Stomach smooth muscle (tissue), 2 donors: ENCODE data around the gene SPATA9.

Experiments
- H3K27ac ChIP-seq: one replicate; pipeline ENCODE4 v1.7.0; 2013; ENCODE audit warnings: mild to moderate bottlenecking, low read length, inconsistent platforms
- H3K27me3 ChIP-seq, 2 donors: one replicate each; pipeline ENCODE4 v1.7.0; 2013; ENCODE audit warnings: low read length in 2 of 2; ENCODE audit not compliant: insufficient read depth in 2 of 2, control insufficient read depth in 1 of 2
- H3K36me3 ChIP-seq, 2 donors: one replicate each; pipeline ENCODE4 v1.7.0; 2013; ENCODE audit warnings: low read length in 2 of 2; ENCODE audit not compliant: control insufficient read depth in 2 of 2, insufficient read depth in 2 of 2
- H3K4me1 ChIP-seq: one replicate; pipeline ENCODE4 v1.7.0; 2013; ENCODE audit warnings: low read length; ENCODE audit not compliant: control insufficient read depth, insufficient read depth
- H3K4me3 ChIP-seq, 2 donors: one replicate each; pipeline ENCODE4 v1.7.0; 2013; ENCODE audit warnings: low read length in 2 of 2
- H3K9ac ChIP-seq, 2 donors: one replicate each; pipeline ENCODE4 v1.7.0; 2013; ENCODE audit warnings: low read length in 2 of 2, mild to moderate bottlenecking in 1 of 2
- H3K9me3 ChIP-seq, 2 donors: one replicate each; pipeline ENCODE4 v1.7.0; 2013; ENCODE audit warnings: low read length in 2 of 2; ENCODE audit not compliant: control insufficient read depth in 2 of 2
- donor health status: healthy.
- donor health status: Pancreatic carcinoma.

The SPATA9 gene

GRCh38 chr5:95613514-95613913, 69.3 kb downstream of the SPATA9 start:
- H3K9ac ChIP-seq, result no peak overlapping the region
- no peak overlapping the region for H3K27ac ChIP-seq
- no peaks in the 10 kb centered on the region for H3K36me3 ChIP-seq
- peaks cover 0 to 4% of the 10 kb centered on the region in 2 donors for H3K27me3 ChIP-seq
- H3K9me3 ChIP-seq, result peaks cover 0 to 7% of the 10 kb centered on the region in 2 donors
- H3K4me3 ChIP-seq, result no peak overlapping the region
- H3K4me1 ChIP-seq, result no peaks in the 10 kb centered on the region

GRCh38 chr5:95611396-95611795, 71.4 kb downstream of the SPATA9 start:
- no peak overlapping the region for H3K9ac ChIP-seq
- no peaks in the 10 kb centered on the region for H3K4me1 ChIP-seq
- H3K27ac ChIP-seq, result no peak overlapping the region
- H3K9me3 ChIP-seq, result peaks cover 0 to 7% of the 10 kb centered on the region in 2 donors
- no peaks in the 10 kb centered on the region for H3K27me3 ChIP-seq
- no peak overlapping the region for H3K4me3 ChIP-seq
- no peaks in the 10 kb centered on the region for H3K36me3 ChIP-seq

GRCh38 chr5:95610546-95610945, 72.2 kb downstream of the SPATA9 start:
- no peak overlapping the region for H3K27ac ChIP-seq
- H3K36me3 ChIP-seq, result no peaks in the 10 kb centered on the region
- H3K9me3 ChIP-seq, result peaks cover 0 to 7% of the 10 kb centered on the region in 2 donors
- H3K9ac ChIP-seq, result no peak overlapping the region
- H3K4me3 ChIP-seq, result no peak overlapping the region
- no peaks in the 10 kb centered on the region for H3K27me3 ChIP-seq
- no peaks in the 10 kb centered on the region for H3K4me1 ChIP-seq

- peaks cover 0 to 7% of the 10 kb centered on the region in 2 donors for H3K9me3 ChIP-seq
- H3K9ac ChIP-seq, result no peak overlapping the region
- H3K27ac ChIP-seq, result no peak overlapping the region
- no peaks in the 10 kb centered on the region for H3K36me3 ChIP-seq
- no peaks in the 10 kb centered on the region for H3K27me3 ChIP-seq
- no peaks in the 10 kb centered on the region for H3K4me1 ChIP-seq
- no peak overlapping the region for H3K4me3 ChIP-seq
These were observed 73.1 kb downstream of the SPATA9 start for GRCh38 chr5:95609711-95610110.
